Erythroblast (primary cell): Measurements from ENCODE around the gene RBMS1.

Experiments used
- GATA1 ChIP-seq: IDR thresholded peaks from 2 replicates; pipeline ENCODE4 v1.6.1; 2011; ENCODE audit warnings: low read depth, mild to moderate bottlenecking, control low read depth, low read length, moderate library complexity
- POLR2A ChIP-seq: IDR thresholded peaks from 2 replicates; pipeline ENCODE4 v1.6.1; 2011; ENCODE audit warnings: mild to moderate bottlenecking, low read length

DNA sequence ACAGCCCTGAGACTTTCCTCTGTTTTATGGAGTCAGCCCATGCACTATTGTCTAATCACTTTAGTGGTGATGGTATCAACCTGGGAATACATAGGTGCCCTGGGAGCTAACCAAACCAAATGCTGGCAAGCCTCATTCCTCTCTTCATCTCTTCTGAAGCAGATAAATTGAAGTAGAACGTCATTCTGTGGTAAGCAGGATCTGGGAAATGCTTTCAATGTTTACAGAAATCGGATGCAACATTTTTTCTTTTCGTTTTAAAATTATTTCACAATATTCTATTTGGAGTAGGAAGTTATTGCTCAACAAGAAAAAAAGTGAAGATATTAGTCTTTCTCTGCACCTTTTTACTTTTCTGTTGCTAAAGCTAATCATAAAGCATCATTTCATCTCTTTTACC lies 114.2 kb downstream of the RBMS1 start:
- TF ChIP-seq POLR2A (no peak), GATA1 (no peak)
